Mucosa of rectum (tissue), 2 donors: ENCODE measurements around the gene TMEM144.

Experiments used
- H3K27ac ChIP-seq, 2 donors: one replicate each; pipeline ENCODE4 v1.7.0; 2013; ENCODE audit warnings: inconsistent platforms in 2 of 2, low read depth in 2 of 2, low read length in 2 of 2
- H3K27me3 ChIP-seq, 2 donors: one replicate each; pipeline ENCODE4 v1.7.0; 2013; ENCODE audit warnings: low read length in 2 of 2; ENCODE audit not compliant: control insufficient read depth in 2 of 2, insufficient read depth in 2 of 2
- H3K36me3 ChIP-seq, 2 donors: one replicate each; pipeline ENCODE4 v1.7.0; 2013; ENCODE audit warnings: low read length in 2 of 2; ENCODE audit not compliant: control insufficient read depth in 2 of 2, insufficient read depth in 2 of 2
- H3K4me1 ChIP-seq, 2 donors: one replicate each; pipeline ENCODE4 v1.7.0; 2013; ENCODE audit warnings: low read length in 2 of 2, mild to moderate bottlenecking in 1 of 2; ENCODE audit not compliant: control insufficient read depth in 2 of 2, insufficient read depth in 2 of 2
- H3K4me3 ChIP-seq, 2 donors: one replicate each; pipeline ENCODE4 v1.7.0; 2013; ENCODE audit warnings: low read length in 2 of 2
- H3K9ac ChIP-seq, 2 donors: one replicate each; pipeline ENCODE4 v1.7.0; 2013; ENCODE audit warnings: low read length in 2 of 2, low read depth in 1 of 2, mild to moderate bottlenecking in 1 of 2
- H3K9me3 ChIP-seq, 2 donors: one replicate each; pipeline ENCODE4 v1.7.0; 2013; ENCODE audit warnings: low read length in 2 of 2; ENCODE audit not compliant: control insufficient read depth in 2 of 2
- donor health status: healthy.
- donor health status: Normal muscosa, but diverticular disease.

The TMEM144 gene

DNA sequence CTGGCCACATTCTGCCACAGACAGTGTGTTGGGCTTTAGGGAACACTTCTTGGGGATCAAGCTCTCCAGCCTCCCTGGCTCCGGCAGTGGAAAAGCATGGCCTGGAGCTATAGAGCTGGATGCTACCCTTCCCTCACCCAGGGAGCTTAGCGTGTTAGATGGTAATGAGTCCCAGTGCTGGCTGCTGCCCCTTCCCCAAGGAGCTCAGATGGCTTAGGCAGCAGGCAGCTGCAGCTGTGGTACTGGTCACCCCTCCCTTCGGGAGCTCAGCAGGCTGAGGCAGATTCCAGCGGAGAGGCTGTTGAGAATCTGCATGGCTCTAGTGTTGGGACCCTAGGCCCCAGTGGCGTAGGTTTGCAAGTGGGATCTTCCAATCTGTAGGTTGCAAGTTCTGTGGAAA, 19.5 kb downstream of the TMEM144 start:
- no peak overlapping the region for H3K4me3 ChIP-seq
- H3K27me3 ChIP-seq: no peaks in the 10 kb centered on the region
- H3K4me1 ChIP-seq: no peaks in the 10 kb centered on the region
- H3K9me3 ChIP-seq: no peaks in the 10 kb centered on the region
- peaks cover 2% of the 10 kb centered on the region in 2 donors for H3K36me3 ChIP-seq
- H3K27ac ChIP-seq: no peak overlapping the region
- H3K9ac ChIP-seq: no peak overlapping the region

DNA sequence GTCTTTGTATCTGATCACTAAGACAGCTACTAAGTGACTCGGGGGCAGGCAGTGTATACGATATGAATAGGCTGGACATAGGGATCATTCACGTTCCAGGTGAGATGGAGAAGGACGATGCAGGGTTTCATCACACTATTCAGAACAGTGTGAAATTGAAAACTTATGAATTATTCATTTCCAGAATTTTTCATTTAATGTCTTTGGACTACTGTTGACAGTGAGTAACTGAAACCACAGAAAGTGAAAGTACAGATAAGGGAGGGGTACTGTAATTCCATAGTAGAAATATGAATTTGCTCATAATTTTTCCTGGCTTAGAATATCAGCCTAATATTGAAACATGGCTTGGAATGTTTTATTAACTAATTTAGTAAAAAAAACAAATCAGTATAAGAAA, 24.4 kb downstream of the TMEM144 start:
- Histone ChIP-seq H3K9me3 (no peaks in the 10 kb centered on the region), H3K36me3 (peaks cover 4 to 7% of the 10 kb centered on the region in 2 donors), H3K27me3 (no peaks in the 10 kb centered on the region), H3K4me3 (no peak overlapping the region), H3K4me1 (no peaks in the 10 kb centered on the region), H3K9ac (no peak overlapping the region), H3K27ac (no peak overlapping the region)

- no peaks in the 10 kb centered on the region for H3K9me3 ChIP-seq
- H3K27ac ChIP-seq: no peak overlapping the region
- H3K9ac ChIP-seq: no peak overlapping the region
- no peaks in the 10 kb centered on the region for H3K27me3 ChIP-seq
- no peaks in the 10 kb centered on the region for H3K4me1 ChIP-seq
- H3K36me3 ChIP-seq: peaks cover 4 to 7% of the 10 kb centered on the region in 2 donors
- H3K4me3 ChIP-seq: no peak overlapping the region
Observed at GRCh38 chr4:158236304-158237030, 26.2 kb downstream of the TMEM144 start.

GRCh38 chr4:158238575-158238974, 28.3 kb downstream of the TMEM144 start:
- peaks cover 6 to 7% of the 10 kb centered on the region in 2 donors for H3K36me3 ChIP-seq
- H3K27me3 ChIP-seq: no peaks in the 10 kb centered on the region
- no peaks in the 10 kb centered on the region for H3K4me1 ChIP-seq
- H3K27ac ChIP-seq: no peak overlapping the region
- H3K9ac ChIP-seq: no peak overlapping the region
- no peak overlapping the region for H3K4me3 ChIP-seq
- H3K9me3 ChIP-seq: no peaks in the 10 kb centered on the region

GRCh38 chr4:158239196-158239595, 28.9 kb downstream of the TMEM144 start:
- Histone ChIP-seq H3K9ac (no peak overlapping the region), H3K9me3 (no peaks in the 10 kb centered on the region), H3K4me3 (no peak overlapping the region), H3K36me3 (peaks cover 5 to 6% of the 10 kb centered on the region in 2 donors), H3K27ac (no peak overlapping the region), H3K4me1 (no peaks in the 10 kb centered on the region), H3K27me3 (no peaks in the 10 kb centered on the region)

- Histone ChIP-seq H3K4me3 (no peak overlapping the region), H3K27ac (no peak overlapping the region), H3K9ac (no peak overlapping the region), H3K9me3 (no peaks in the 10 kb centered on the region), H3K4me1 (no peaks in the 10 kb centered on the region), H3K36me3 (peaks cover 6 to 8% of the 10 kb centered on the region in 2 donors), H3K27me3 (no peaks in the 10 kb centered on the region)
Observed at GRCh38 chr4:158243071-158243470, 32.8 kb downstream of the TMEM144 start.

GRCh38 chr4:158250321-158250720, 40.0 kb downstream of the TMEM144 start:
- H3K9ac ChIP-seq: no peak overlapping the region
- no peaks in the 10 kb centered on the region for H3K27me3 ChIP-seq
- no peak overlapping the region for H3K27ac ChIP-seq
- H3K36me3 ChIP-seq: peaks cover 0 to under 1% of the 10 kb centered on the region in 2 donors
- no peaks in the 10 kb centered on the region for H3K4me1 ChIP-seq
- no peak overlapping the region for H3K4me3 ChIP-seq
- no peaks in the 10 kb centered on the region for H3K9me3 ChIP-seq

DNA sequence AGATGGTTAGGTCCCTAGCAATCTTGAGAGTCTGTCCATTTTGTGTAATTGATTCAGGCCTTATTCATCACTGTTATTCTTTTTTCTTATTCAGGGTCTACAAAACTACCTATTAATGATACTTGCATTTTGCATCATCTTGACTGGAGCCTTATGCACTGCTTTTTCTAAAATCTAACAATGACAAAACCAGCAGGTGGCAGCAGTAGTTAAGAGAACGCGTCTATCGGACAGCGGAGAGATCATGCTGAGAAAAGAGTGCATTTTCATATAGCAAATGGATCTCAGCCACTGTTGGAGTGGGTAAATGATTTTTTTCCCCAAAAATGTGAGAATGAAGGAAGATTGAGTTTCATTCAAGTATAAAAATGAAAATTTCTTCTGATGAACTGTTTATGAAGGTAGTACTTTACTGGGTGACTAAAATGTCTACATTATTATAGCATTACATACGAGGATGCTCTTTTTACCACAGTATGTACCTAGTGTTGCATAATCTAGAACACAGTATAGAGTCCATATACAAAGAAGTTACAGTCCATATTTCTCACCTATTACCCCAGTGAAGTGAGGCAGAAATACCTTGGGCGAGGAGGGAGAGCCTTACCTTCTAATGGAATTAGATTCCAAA, 43.2 kb downstream of the TMEM144 start:
- Histone ChIP-seq H3K4me3 (no peak overlapping the region), H3K9ac (no peak overlapping the region), H3K27me3 (no peaks in the 10 kb centered on the region), H3K9me3 (no peaks in the 10 kb centered on the region), H3K36me3 (no peaks in the 10 kb centered on the region), H3K4me1 (no peaks in the 10 kb centered on the region), H3K27ac (no peak overlapping the region)

GRCh38 chr4:158254292-158254691, 44.0 kb downstream of the TMEM144 start:
- Histone ChIP-seq H3K27ac (no peak overlapping the region), H3K4me3 (no peak overlapping the region), H3K36me3 (no peaks in the 10 kb centered on the region), H3K9ac (no peak overlapping the region), H3K27me3 (no peaks in the 10 kb centered on the region), H3K9me3 (no peaks in the 10 kb centered on the region), H3K4me1 (no peaks in the 10 kb centered on the region)

GRCh38 chr4:158255727-158256324, 45.5 kb downstream of the TMEM144 start:
- H3K9me3 ChIP-seq: no peaks in the 10 kb centered on the region
- H3K27ac ChIP-seq: no peak overlapping the region
- H3K27me3 ChIP-seq: no peaks in the 10 kb centered on the region
- no peaks in the 10 kb centered on the region for H3K4me1 ChIP-seq
- no peaks in the 10 kb centered on the region for H3K36me3 ChIP-seq
- H3K9ac ChIP-seq: no peak overlapping the region
- no peak overlapping the region for H3K4me3 ChIP-seq
